Measurements from ENCODE around the gene TMEM215. TPM values are rescaled to one million over a fixed set of nuclear protein-coding genes. Genes with fewer than 3 reads are reported as not detected.
"Not testable (repeated sequence)": the region's sequence is repeated elsewhere in the genome, so short reads cannot be mapped to it uniquely, and the experiment has no call there.

The TMEM215 gene, protein sequence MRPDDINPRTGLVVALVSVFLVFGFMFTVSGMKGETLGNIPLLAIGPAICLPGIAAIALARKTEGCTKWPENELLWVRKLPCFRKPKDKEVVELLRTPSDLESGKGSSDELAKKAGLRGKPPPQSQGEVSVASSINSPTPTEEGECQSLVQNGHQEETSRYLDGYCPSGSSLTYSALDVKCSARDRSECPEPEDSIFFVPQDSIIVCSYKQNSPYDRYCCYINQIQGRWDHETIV
- total RNA-seq (2014; rRNA removed; shearing (Covaris generic)), result 0.08 TPM in 1 of 2 replicates, not detected in the other

- no peak for DNase-seq (ENCODE audit: low spot score)
Observed at GRCh38 chr9:32783168-32783891, at the start of gene TMEM215. TMEM215 (plus strand) TSS chr9:32783540; CDS start chr9:32784184, 644 bp downstream.

DNA sequence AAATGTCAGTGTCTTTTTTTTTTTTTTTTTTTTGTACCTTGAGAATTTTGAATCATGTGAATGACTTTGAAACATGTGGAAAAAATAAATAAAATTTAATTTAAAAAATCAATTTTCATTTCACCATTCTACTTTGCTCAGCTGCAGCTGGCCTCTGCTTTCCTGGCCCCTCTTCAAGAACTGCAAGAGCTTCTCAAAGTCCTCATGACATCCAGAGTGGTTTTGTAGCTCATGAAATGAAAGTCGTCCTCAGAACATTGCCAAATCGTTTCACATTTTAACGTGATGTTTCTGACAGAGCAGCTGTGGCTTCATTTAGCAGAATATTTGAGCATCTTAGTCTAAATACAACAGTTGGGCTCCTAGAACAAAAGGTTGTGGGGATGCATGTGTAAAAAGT, 47.9 kb upstream of the TMEM215 start:
- DNase-seq (ENCODE audit: low spot score), result no peak

DNA sequence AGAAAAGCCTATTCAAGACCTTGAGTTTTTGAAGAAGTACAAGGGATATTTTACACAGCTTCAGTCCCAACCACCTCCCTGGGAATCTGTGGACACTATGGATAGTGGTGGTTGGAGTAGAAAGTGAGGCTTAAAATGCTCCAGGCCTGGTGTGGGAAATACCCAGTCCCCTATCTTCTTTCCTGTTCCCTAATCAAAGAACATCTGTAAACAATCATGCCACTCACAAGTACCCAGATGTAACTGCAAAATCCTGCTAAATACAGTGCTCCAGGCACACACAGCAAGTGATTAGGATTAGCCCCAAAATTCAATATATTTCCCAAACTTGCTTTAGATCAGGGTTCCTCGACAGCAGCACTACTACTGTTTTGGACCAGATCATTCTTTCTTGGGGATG, 46.0 kb upstream of the TMEM215 start:
- no peak for DNase-seq (ENCODE audit: low spot score)

DNA sequence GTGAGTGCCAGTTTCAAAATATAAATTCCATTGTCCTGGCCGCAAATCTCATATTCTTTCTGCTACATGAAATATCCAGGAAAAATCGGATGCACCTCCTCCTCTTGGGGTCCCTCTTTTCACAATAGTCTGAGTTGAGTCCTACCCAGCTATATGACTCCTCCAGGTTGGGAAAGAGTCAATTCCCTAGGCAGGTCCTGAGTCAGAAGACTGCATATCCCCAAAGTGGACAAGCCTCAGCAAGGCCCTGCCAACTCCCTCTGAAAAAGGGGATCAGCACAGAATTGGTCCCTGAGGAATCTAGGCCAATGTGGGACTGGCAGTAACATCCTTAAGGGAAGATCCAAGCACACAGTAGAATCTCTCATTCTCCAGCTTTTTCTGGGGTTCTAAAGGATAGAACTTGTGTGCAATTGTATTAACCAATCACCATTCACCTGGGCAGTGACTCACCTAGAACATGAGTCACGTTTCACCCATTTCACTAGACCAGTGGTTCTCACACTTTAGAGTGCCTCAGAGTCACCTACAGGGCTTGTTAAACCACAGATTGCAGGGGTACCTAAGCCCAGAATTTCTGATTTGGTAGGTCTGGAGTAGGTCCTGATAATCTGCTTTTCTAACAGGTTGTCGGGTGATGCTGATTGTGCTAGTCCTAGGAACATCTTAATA, 44.7 kb upstream of the TMEM215 start:
- peak; percentile 24 for DNase-seq (ENCODE audit: low spot score)

DNA sequence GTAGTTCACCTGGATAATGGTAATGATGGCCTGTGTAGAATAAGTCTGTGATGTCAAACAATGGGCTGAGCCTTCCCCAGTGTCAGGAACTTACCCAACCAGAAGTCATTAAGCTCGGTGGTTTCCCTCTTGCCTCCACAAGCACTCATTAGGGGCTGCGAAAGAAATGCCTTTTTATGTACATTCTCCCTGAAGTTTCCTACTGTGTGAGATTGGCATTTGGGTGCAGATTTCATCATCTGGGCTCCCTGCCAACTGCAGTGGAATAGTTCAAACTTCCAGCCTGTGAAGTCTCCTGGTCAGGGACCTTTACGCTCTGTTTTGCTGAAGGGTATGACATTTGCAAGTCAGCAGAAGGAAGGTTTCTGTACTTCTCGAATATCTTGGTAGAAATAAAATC, 41.6 kb upstream of the TMEM215 start:
- peak; percentile 20 for DNase-seq (ENCODE audit: low spot score)

DNA sequence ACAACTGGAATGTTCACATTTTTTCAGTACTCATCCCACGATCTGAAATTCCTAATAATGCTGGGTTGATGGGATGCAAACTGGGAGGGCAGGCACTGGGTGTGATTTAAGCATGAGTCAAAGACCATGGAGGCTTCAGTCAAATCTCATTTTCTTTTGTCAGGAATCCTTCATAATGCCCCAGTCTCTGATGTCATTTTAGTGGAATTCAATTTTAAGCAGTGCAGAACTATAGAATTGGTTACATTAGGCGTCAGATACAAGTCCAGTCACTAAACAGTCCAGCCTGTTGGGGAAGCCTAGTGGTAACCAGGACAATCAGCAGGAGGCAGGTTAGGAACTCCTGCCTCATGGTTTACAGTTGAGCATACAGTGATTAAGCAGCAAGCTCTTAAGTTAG, 41.0 kb upstream of the TMEM215 start:
- no peak for DNase-seq (ENCODE audit: low spot score)

- no peak for DNase-seq (ENCODE audit: low spot score)
Observed at GRCh38 chr9:32748013-32748412, 35.3 kb upstream of the TMEM215 start.

DNA sequence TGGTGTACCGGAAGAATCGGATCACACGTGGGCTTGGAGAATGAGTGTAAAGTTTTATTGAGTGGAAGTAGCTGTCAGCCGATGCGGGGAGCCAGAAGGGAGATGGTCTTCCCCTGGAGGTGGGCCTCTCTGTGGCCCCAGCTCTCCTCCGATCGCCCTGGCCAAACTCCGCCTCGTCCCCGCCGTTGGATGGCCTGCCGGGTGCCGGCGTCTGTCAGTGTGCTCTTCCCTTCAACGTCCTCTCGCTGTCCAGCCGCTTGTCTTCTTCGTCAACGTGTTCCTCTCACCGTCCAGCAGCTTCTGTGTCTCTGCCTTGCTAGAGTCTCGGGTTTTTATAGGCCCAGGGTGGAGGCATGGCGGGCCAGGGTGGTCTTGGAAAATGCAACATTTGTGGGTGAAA, 27.6 kb upstream of the TMEM215 start:
- DNase-seq (ENCODE audit: low spot score), result no peak

DNA sequence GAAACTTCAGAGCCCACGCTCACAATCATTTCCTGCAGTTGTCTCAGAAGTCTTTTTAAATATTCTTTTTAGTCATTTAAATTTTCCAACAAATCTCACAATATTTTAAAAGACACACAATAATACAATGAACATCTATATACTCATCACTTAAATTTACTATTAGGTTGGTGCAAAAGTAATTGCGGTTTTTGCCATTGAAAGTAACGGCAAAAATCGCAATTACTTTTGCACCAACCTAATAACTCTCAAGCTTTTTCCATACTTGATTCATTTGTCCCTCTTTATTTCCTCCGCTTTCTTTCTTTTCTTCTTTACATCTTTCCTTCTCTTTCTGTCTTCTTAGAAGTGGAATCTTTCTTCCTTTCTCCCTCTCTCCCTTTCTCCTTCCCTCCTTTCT, 19.2 kb upstream of the TMEM215 start:
- no peak for DNase-seq (ENCODE audit: low spot score)

GRCh38 chr9:32775283-32775682, 8.1 kb upstream of the TMEM215 start:
- DNase-seq (ENCODE audit: low spot score), result no peak

GRCh38 chr9:32776201-32776600, 7.1 kb upstream of the TMEM215 start:
- no peak for DNase-seq (ENCODE audit: low spot score)

- no peak for DNase-seq (ENCODE audit: low spot score)
Observed at GRCh38 chr9:32782476-32783167, 718 bp upstream of the TMEM215 start.

DNA sequence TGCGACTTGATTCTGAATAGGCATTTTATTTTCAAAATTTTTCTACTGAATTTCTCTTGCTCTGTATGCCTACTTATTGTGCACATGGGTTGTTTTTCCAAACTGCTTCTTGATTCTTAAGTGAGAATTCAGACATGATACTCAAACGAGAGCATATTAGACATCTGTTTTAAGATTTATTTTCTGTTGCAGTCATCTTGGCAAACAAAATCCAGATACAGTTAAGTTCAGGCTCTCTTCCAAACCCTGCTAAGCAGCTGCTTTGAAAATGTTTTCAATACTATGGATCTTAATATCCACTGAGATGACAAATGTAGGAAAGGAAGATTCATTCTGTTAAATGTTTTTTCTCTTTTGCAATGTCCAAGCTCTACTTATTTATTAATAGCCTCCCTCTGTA, 4.5 kb downstream of the TMEM215 start:
- no peak for DNase-seq (ENCODE audit: low spot score)

GRCh38 chr9:32796015-32796414, 12.7 kb downstream of the TMEM215 start:
- not testable (repeated sequence) for DNase-seq (ENCODE audit: low spot score)

DNA sequence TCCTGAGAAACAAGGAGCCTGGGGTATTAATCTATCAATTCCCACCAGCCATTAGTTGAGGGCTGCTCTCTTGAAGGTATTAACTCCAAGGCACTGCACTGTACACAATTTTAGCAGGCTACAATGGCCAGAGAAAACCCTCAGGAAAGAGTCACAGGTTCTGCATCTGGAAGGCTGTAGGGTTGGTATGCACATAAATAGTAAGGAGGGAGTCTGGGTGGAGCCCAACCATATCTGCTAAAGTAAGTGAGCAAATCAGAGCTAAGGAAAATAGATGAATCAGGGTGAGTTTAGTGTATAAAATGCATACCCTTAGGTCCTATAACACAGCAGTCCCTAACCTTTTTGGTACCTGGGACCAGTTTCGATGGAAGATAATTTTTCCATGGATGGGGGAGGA, 18.2 kb downstream of the TMEM215 start:
- DNase-seq (ENCODE audit: low spot score), result no peak

GRCh38 chr9:32807217-32807616, 23.9 kb downstream of the TMEM215 start:
- no peak for DNase-seq (ENCODE audit: low spot score)

- no peak for DNase-seq (ENCODE audit: low spot score)
Observed at GRCh38 chr9:32811246-32811645, 27.9 kb downstream of the TMEM215 start.

- no peak for DNase-seq (ENCODE audit: low spot score)
Observed at GRCh38 chr9:32820322-32820721, 37.0 kb downstream of the TMEM215 start.

GRCh38 chr9:32823101-32823500, 39.8 kb downstream of the TMEM215 start:
- no peak for DNase-seq (ENCODE audit: low spot score)

GRCh38 chr9:32823551-32823950, 40.2 kb downstream of the TMEM215 start:
- DNase-seq (ENCODE audit: low spot score), result no peak

GRCh38 chr9:32825203-32825602, 41.9 kb downstream of the TMEM215 start:
- DNase-seq (ENCODE audit: low spot score), result no peak

- no peak for DNase-seq (ENCODE audit: low spot score)
Observed at GRCh38 chr9:32828861-32829260, 45.5 kb downstream of the TMEM215 start.
